ENCODE measurements around the gene IDUA.

Gene IDUA

GRCh38 chr4:1031956-1032795 lies 45.3 kb downstream of the IDUA start:
- Histone ChIP-seq H3K4me3 (replicated peaks; ENCODE audit: insufficient read depth, low read length) (no peak overlapping the region), H3K27ac (replicated peaks) (no peak overlapping the region), H3K27me3 (ENCODE audit: insufficient read depth, poor library complexity, severe bottlenecking) (no peaks in the 10 kb centered on the region)
- no peak for DNase-seq (ENCODE audit: low read depth in 1 of 2, low spot score in 1 of 2)
- no peak for TF ChIP-seq CTCF (IDR thresholded peaks at IDR 0.05; ENCODE audit: insufficient read depth, low read length)
- TF ChIP-seq POLR2AphosphoS5 (IDR thresholded peaks at IDR 0.05; ENCODE audit: low read depth): no peak
- TF ChIP-seq SPI1 (IDR thresholded peaks at IDR 0.05; ENCODE audit: borderline replicate concordance, low read depth): no peak
- TF ChIP-seq GABPA (IDR thresholded peaks at IDR 0.05; ENCODE audit: low read depth): no peak
- no peak for TF ChIP-seq REST (IDR thresholded peaks at IDR 0.05; ENCODE audit: insufficient replicate concordance, low read depth)

- no peak for TF ChIP-seq POLR2AphosphoS5 (IDR thresholded peaks at IDR 0.05; ENCODE audit: low read depth)
- no peak for TF ChIP-seq GABPA (IDR thresholded peaks at IDR 0.05; ENCODE audit: low read depth)
- TF ChIP-seq SPI1 (IDR thresholded peaks at IDR 0.05; ENCODE audit: borderline replicate concordance, low read depth): no peak
- TF ChIP-seq CTCF (IDR thresholded peaks at IDR 0.05; ENCODE audit: insufficient read depth, low read length): no peak
- TF ChIP-seq REST (IDR thresholded peaks at IDR 0.05; ENCODE audit: insufficient replicate concordance, low read depth): no peak
- no peaks in the 10 kb centered on the region for H3K27me3 ChIP-seq (ENCODE audit: insufficient read depth, poor library complexity, severe bottlenecking)
- H3K27ac ChIP-seq (replicated peaks): no peak overlapping the region
- no peak for DNase-seq (ENCODE audit: low read depth in 1 of 2, low spot score in 1 of 2)
- H3K4me3 ChIP-seq (replicated peaks; ENCODE audit: insufficient read depth, low read length): no peak overlapping the region
Measured at GRCh38 chr4:1032861-1033260, 46.0 kb downstream of the IDUA start.

- no peak for DNase-seq (ENCODE audit: low read depth in 1 of 2, low spot score in 1 of 2)
- H3K27me3 ChIP-seq (ENCODE audit: insufficient read depth, poor library complexity, severe bottlenecking): no peaks in the 10 kb centered on the region
- TF ChIP-seq SPI1 (IDR thresholded peaks at IDR 0.05; ENCODE audit: borderline replicate concordance, low read depth) (no peak), REST (IDR thresholded peaks at IDR 0.05; ENCODE audit: insufficient replicate concordance, low read depth) (no peak), GABPA (IDR thresholded peaks at IDR 0.05; ENCODE audit: low read depth) (no peak), CTCF (IDR thresholded peaks at IDR 0.05; ENCODE audit: insufficient read depth, low read length) (no peak), POLR2AphosphoS5 (IDR thresholded peaks at IDR 0.05; ENCODE audit: low read depth) (no peak)
- no peak overlapping the region for H3K27ac ChIP-seq (replicated peaks)
- no peak overlapping the region for H3K4me3 ChIP-seq (replicated peaks; ENCODE audit: insufficient read depth, low read length)
Measured at GRCh38 chr4:1033840-1034551, 47.2 kb downstream of the IDUA start.

Measured in HL-60 (cell line).